ENCODE results near the gene SBF1.

The SBF1 gene

DNA sequence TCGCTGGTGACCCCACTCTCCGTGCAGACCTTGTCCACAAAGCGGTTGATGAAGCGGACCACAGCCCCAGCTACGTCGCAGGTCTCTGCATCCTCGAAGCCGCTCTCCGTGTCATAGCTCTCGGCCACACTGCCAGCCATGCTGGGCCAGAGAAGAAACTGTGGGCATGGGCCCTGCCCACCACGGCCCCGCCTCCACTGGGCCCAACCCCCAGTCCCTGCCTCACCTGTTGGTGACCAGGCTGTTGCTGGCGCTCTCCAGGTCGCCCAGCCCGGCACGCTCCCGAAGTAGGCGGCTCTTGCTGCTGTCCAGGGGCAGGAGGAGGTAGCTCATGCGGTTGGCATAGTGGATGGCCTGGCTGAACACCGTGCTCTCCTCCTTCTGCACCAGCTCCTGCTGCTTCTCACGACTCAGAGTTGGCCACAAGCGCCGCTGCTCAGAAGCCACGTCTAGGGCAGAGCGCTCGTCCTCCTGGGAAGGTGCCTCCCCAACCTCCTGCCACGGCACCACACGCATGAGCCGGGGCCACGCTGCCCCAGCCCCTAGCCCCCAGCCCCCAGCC lies 12.8 kb downstream of the SBF1 start:
- Histone ChIP-seq H3K27ac (ENCODE audit: low read length) (no peak overlapping the region), H3K36me3 (ENCODE audit: control insufficient read depth in 2 of 2, insufficient read depth in 2 of 2, low read length in 2 of 2) (peaks cover 66 to 69% of the 10 kb centered on the region in 2 donors), H3K27me3 (ENCODE audit: control insufficient read depth in 1 of 2, insufficient read depth in 2 of 2, low read length in 2 of 2) (no peaks in the 10 kb centered on the region), H3K4me3 (ENCODE audit: low read length in 2 of 2) (no peak overlapping the region), H3K9ac (ENCODE audit: low read length in 2 of 2) (no peak overlapping the region), H3K4me1 (ENCODE audit: control insufficient read depth, insufficient read depth, low read length) (no peaks in the 10 kb centered on the region), H3K9me3 (ENCODE audit: control insufficient read depth in 2 of 2, low read length in 2 of 2) (no peaks in the 10 kb centered on the region)

DNA sequence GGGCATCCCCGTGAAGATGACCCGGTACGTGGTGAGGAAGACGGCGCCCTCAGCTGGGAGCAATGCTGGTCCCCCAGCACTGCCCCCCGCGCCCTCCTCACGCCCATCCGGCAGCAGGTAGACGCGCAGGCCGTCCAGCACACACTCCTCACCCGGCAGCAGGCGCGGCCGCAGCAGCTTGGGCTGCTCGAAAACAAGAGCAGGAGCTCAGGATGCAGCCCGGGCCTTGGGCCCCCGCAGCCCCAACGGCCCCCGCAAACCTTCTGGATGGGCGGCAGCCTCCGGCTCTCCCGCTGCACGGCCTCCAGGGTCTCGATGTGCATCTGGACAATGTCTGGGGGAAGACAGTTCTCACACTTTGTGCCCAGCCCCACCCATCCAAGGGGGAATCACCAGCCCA lies 13.3 kb downstream of the SBF1 start:
- Histone ChIP-seq H3K9ac (ENCODE audit: low read length in 2 of 2) (no peak overlapping the region), H3K36me3 (ENCODE audit: control insufficient read depth in 2 of 2, insufficient read depth in 2 of 2, low read length in 2 of 2) (peaks cover 61 to 66% of the 10 kb centered on the region in 2 donors), H3K27ac (ENCODE audit: low read length) (no peak overlapping the region), H3K27me3 (ENCODE audit: control insufficient read depth in 1 of 2, insufficient read depth in 2 of 2, low read length in 2 of 2) (no peaks in the 10 kb centered on the region), H3K9me3 (ENCODE audit: control insufficient read depth in 2 of 2, low read length in 2 of 2) (no peaks in the 10 kb centered on the region), H3K4me1 (ENCODE audit: control insufficient read depth, insufficient read depth, low read length) (no peaks in the 10 kb centered on the region), H3K4me3 (ENCODE audit: low read length in 2 of 2) (no peak overlapping the region)

DNA sequence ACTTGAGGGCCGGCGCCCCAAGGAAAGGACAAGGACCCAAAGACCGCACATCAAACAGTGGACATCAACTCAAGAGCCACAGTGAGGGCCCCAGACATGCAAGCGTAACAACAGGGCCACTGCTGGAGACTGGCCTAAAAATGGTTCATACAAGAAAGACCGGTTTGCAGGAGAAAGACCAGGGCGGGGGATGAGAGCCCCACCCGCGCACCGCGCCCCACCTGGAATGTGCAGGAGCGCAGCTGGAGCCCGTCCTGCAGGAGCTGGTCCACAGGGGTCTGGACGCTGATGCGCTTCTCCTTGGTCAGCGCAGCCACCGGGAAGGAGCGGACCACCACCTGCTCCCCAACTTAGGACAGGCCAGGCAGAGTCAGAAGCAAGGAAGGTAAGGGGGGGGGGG lies 13.9 kb downstream of the SBF1 start:
- H3K4me3 ChIP-seq (ENCODE audit: low read length in 2 of 2) = no peak overlapping the region
- no peak overlapping the region for H3K9ac ChIP-seq (ENCODE audit: low read length in 2 of 2)
- peaks cover 59 to 64% of the 10 kb centered on the region in 2 donors for H3K36me3 ChIP-seq (ENCODE audit: control insufficient read depth in 2 of 2, insufficient read depth in 2 of 2, low read length in 2 of 2)
- no peaks in the 10 kb centered on the region for H3K27me3 ChIP-seq (ENCODE audit: control insufficient read depth in 1 of 2, insufficient read depth in 2 of 2, low read length in 2 of 2)
- H3K27ac ChIP-seq (ENCODE audit: low read length) = no peak overlapping the region
- H3K4me1 ChIP-seq (ENCODE audit: control insufficient read depth, insufficient read depth, low read length) = no peaks in the 10 kb centered on the region
- H3K9me3 ChIP-seq (ENCODE audit: control insufficient read depth in 2 of 2, low read length in 2 of 2) = no peaks in the 10 kb centered on the region

DNA sequence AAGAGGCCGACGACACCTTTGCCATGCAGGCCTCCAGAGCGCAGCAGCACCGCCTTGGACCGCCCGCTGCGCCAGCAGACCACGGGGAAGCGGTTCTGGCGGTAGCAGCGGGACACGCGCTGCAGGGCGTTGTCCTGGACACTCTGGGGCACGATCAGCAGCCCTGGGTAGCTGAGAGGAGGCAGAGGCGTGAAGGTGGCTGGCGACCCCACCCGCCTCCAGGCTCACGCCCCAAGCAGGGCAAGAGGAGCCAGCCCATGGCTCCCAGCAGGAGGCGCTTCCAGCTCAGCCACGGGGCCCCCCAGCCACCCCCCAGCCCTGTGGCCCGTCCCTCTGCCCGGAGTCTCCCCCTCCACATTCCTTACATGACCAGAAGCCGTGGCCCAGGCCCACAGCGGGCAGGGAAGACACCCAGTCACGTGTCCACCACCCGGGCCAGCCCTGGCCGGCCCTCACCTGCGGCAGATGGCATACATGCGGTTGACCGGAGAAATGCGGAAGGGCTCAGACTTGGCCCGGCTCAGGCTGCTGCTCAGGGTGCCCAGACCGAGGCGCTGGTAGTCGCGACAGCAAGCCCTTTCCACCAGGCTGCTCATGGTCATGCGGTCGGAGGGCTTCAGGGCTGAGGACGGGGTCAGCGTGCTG lies 15.2 kb downstream of the SBF1 start:
- Histone ChIP-seq H3K9ac (ENCODE audit: low read length in 2 of 2) (no peak overlapping the region), H3K27me3 (ENCODE audit: control insufficient read depth in 1 of 2, insufficient read depth in 2 of 2, low read length in 2 of 2) (no peaks in the 10 kb centered on the region), H3K36me3 (ENCODE audit: control insufficient read depth in 2 of 2, insufficient read depth in 2 of 2, low read length in 2 of 2) (peaks cover 53 to 63% of the 10 kb centered on the region in 2 donors), H3K4me1 (ENCODE audit: control insufficient read depth, insufficient read depth, low read length) (no peaks in the 10 kb centered on the region), H3K4me3 (ENCODE audit: low read length in 2 of 2) (no peak overlapping the region), H3K9me3 (ENCODE audit: control insufficient read depth in 2 of 2, low read length in 2 of 2) (no peaks in the 10 kb centered on the region), H3K27ac (ENCODE audit: low read length) (no peak overlapping the region)

DNA sequence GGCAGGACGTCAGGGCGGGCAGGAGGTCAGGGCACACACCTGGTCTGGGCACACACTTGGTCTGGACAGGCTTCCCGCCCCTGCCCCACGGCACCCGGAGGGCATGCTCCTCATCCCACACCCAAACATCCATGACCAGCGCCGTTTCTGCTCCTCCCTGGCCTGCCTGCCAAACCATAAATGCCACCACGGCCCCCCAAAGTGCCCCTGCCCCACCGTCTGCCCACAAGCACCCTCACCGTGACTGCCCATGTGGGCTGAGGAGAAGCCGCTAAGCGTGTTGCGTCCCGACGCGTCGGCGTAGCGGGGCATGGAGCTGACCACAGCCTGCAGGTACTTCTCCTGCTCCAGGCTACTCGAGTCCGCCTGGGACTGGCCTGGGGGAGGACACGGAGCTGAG lies 15.8 kb downstream of the SBF1 start:
- Histone ChIP-seq H3K27me3 (ENCODE audit: control insufficient read depth in 1 of 2, insufficient read depth in 2 of 2, low read length in 2 of 2) (no peaks in the 10 kb centered on the region), H3K4me1 (ENCODE audit: control insufficient read depth, insufficient read depth, low read length) (no peaks in the 10 kb centered on the region), H3K9ac (ENCODE audit: low read length in 2 of 2) (no peak overlapping the region), H3K36me3 (ENCODE audit: control insufficient read depth in 2 of 2, insufficient read depth in 2 of 2, low read length in 2 of 2) (peaks cover 51 to 60% of the 10 kb centered on the region in 2 donors), H3K4me3 (ENCODE audit: low read length in 2 of 2) (no peak overlapping the region), H3K9me3 (ENCODE audit: control insufficient read depth in 2 of 2, low read length in 2 of 2) (no peaks in the 10 kb centered on the region), H3K27ac (ENCODE audit: low read length) (no peak overlapping the region)

DNA sequence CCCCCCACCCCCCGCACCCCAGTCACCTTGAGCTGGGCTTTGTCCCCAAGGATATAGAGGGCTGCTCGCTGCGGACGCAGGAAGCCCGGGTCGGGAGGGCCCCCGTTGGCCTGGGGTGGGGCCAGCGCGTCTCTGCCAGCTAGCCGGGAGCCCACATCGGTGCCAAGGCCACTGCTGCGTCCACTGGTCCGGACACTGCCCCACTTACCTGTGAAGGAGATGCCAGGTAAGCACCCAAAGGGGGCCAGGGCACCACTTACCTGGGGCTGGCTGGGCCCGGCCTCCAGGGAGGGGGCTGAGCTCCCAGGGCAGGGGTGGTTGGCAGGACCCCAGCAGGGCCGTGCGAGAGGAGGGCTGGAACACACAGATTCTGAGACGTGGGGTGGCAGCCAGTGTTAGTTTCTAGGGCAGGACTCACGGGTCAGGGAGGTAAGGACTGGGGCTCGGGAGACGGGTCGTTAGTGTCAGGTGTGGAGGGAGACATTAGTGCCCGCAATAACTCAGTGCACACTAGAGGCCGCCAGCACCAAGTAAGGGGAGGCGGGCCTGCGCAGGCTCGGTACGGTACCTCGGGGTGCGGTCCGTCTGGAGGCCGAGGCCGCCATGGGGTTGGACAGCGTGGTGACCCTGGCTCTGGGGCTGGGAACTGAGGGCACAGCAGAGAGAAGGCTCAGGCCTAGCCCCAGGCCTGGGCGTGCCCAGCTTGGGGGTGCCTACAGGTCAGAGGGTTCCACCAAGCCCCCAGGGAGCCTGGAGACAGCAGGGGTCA lies 18.2 kb downstream of the SBF1 start:
- Histone ChIP-seq H3K4me1 (ENCODE audit: control insufficient read depth, insufficient read depth, low read length) (no peaks in the 10 kb centered on the region), H3K36me3 (ENCODE audit: control insufficient read depth in 2 of 2, insufficient read depth in 2 of 2, low read length in 2 of 2) (peaks cover 40 to 49% of the 10 kb centered on the region in 2 donors), H3K27me3 (ENCODE audit: control insufficient read depth in 1 of 2, insufficient read depth in 2 of 2, low read length in 2 of 2) (no peaks in the 10 kb centered on the region), H3K27ac (ENCODE audit: low read length) (no peak overlapping the region), H3K9ac (ENCODE audit: low read length in 2 of 2) (no peak overlapping the region), H3K4me3 (ENCODE audit: low read length in 2 of 2) (no peak overlapping the region), H3K9me3 (ENCODE audit: control insufficient read depth in 2 of 2, low read length in 2 of 2) (no peaks in the 10 kb centered on the region)

DNA sequence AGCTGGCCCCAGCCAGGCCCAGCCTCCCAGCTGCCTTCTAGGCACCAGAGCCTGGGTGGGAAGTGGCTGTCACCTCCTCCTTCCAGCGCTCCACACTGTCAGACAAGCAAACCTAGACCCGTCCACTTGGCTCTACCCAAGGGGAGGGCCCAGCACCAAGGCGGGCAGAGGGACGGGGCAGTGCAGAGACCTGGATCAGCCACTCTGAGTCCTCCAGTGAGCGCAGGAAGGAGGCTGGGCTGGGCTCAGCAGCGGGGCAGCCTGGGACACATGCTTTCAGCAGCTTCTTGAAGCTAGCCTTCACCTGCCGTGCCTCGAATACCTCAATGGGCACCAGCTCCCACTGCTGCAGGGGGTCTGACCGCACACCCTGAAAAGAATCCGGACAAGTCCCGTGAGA lies 18.8 kb downstream of the SBF1 start:
- H3K4me3 ChIP-seq (ENCODE audit: low read length in 2 of 2) = no peak overlapping the region
- H3K9ac ChIP-seq (ENCODE audit: low read length in 2 of 2) = no peak overlapping the region
- H3K27me3 ChIP-seq (ENCODE audit: control insufficient read depth in 1 of 2, insufficient read depth in 2 of 2, low read length in 2 of 2) = no peaks in the 10 kb centered on the region
- peaks cover 36 to 44% of the 10 kb centered on the region in 2 donors for H3K36me3 ChIP-seq (ENCODE audit: control insufficient read depth in 2 of 2, insufficient read depth in 2 of 2, low read length in 2 of 2)
- no peak overlapping the region for H3K27ac ChIP-seq (ENCODE audit: low read length)
- no peaks in the 10 kb centered on the region for H3K4me1 ChIP-seq (ENCODE audit: control insufficient read depth, insufficient read depth, low read length)
- no peaks in the 10 kb centered on the region for H3K9me3 ChIP-seq (ENCODE audit: control insufficient read depth in 2 of 2, low read length in 2 of 2)

DNA sequence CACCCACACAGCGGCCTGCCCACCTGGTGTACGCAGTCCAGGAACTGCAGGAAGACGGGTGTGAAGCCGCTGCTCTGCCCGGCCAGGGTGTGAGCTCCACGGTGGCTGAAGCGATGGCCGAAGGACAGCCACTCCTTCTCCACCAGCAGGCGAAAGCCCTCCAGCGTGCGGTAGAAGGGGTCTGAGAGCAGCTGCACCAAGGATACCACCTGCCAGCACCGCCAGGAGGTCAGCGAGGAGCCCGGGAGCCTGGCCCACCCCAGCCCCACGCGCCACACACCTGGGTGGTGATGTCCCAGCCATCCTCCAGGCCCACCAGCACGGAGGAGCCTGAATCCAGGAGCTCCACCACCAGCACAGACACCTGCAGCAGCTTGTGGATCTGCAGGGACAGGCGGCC lies 19.6 kb downstream of the SBF1 start:
- no peak overlapping the region for H3K9ac ChIP-seq (ENCODE audit: low read length in 2 of 2)
- no peak overlapping the region for H3K27ac ChIP-seq (ENCODE audit: low read length)
- no peak overlapping the region for H3K4me3 ChIP-seq (ENCODE audit: low read length in 2 of 2)
- H3K27me3 ChIP-seq (ENCODE audit: control insufficient read depth in 1 of 2, insufficient read depth in 2 of 2, low read length in 2 of 2) = no peaks in the 10 kb centered on the region
- peaks cover 28 to 41% of the 10 kb centered on the region in 2 donors for H3K36me3 ChIP-seq (ENCODE audit: control insufficient read depth in 2 of 2, insufficient read depth in 2 of 2, low read length in 2 of 2)
- no peaks in the 10 kb centered on the region for H3K9me3 ChIP-seq (ENCODE audit: control insufficient read depth in 2 of 2, low read length in 2 of 2)
- no peaks in the 10 kb centered on the region for H3K4me1 ChIP-seq (ENCODE audit: control insufficient read depth, insufficient read depth, low read length)

DNA sequence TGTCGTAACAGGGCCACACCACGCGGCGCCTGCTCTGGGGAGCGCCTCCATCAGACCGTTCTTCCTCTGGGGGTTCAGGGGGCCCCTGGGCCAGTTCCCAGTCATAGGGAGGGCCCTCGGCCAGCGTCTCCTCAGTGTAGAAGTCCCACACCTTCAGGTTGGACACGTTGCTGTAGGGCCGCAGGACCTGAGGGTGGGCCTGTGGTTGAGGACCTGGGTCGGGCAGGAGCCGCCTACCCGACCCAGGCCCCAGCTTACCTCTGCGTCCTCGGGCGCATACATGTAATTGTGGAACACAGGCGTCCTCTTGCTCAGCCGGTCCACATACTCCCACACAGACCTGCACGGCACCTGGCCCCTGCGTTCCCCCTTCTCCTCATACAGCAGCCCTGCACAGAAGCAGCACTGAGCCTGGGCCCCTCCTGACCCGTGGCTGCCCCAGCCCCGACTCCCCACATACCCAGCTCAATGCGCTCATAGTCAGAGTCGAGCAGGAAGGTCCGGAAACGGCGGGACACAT lies 20.2 kb downstream of the SBF1 start:
- Histone ChIP-seq H3K36me3 (ENCODE audit: control insufficient read depth in 2 of 2, insufficient read depth in 2 of 2, low read length in 2 of 2) (peaks cover 28 to 42% of the 10 kb centered on the region in 2 donors), H3K4me1 (ENCODE audit: control insufficient read depth, insufficient read depth, low read length) (no peaks in the 10 kb centered on the region), H3K4me3 (ENCODE audit: low read length in 2 of 2) (no peak overlapping the region), H3K9me3 (ENCODE audit: control insufficient read depth in 2 of 2, low read length in 2 of 2) (no peaks in the 10 kb centered on the region), H3K9ac (ENCODE audit: low read length in 2 of 2) (no peak overlapping the region), H3K27me3 (ENCODE audit: control insufficient read depth in 1 of 2, insufficient read depth in 2 of 2, low read length in 2 of 2) (no peaks in the 10 kb centered on the region), H3K27ac (ENCODE audit: low read length) (no peak overlapping the region)

DNA sequence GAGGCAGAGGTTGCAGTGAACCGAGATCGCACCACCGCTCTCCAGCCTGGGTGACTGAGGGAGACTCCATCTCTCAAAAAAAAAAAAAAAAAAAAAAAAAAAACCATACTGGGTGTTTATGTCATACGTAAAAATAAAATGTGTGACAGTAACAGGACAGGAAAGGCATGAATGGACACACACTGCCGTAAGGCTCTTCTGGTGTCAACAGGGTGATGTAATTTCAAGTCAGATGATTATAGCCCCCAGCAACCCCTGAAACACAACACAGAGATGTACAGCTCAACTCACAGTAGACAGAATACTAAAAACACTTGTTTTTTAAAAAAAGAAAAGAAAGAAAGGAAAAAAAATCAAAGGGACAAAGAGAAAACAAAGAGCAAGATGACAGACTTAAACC lies 22.2 kb downstream of the SBF1 start:
- Histone ChIP-seq H3K4me1 (ENCODE audit: control insufficient read depth, insufficient read depth, low read length) (no peaks in the 10 kb centered on the region), H3K4me3 (ENCODE audit: low read length in 2 of 2) (no peak overlapping the region), H3K9me3 (ENCODE audit: control insufficient read depth in 2 of 2, low read length in 2 of 2) (no peaks in the 10 kb centered on the region), H3K36me3 (ENCODE audit: control insufficient read depth in 2 of 2, insufficient read depth in 2 of 2, low read length in 2 of 2) (peaks cover 37 to 45% of the 10 kb centered on the region in 2 donors), H3K9ac (ENCODE audit: low read length in 2 of 2) (no peak overlapping the region), H3K27ac (ENCODE audit: low read length) (no peak overlapping the region), H3K27me3 (ENCODE audit: control insufficient read depth in 1 of 2, insufficient read depth in 2 of 2, low read length in 2 of 2) (no peaks in the 10 kb centered on the region)

Data from stomach smooth muscle (tissue), 2 donors.